GM23338 (cell line): ENCODE measurements around the gene NETO2. TPM values are rescaled to one million over a fixed set of nuclear protein-coding genes. Genes with fewer than 3 reads are reported as not detected.

ENCODE experiments used
- ATAC-seq: fragments of 200-7000 bp; cut with Tn5 transposase; 3 replicates; pipeline ENCODE4 v1.9.1; 2020
- DNase-seq: peaks from one replicate; pipeline ENCODE4 v3.0.0-alpha.2; 2015; ENCODE audit warnings: low spot score
- H2AFZ ChIP-seq: fragments of 200-600 bp; sonication (generic); 2 replicates; pipeline ENCODE4 v1.8.0; 2016; ENCODE audit warnings: antibody characterized with exemption, mild to moderate bottlenecking, moderate library complexity
- H3F3A ChIP-seq: fragments of 200-600 bp; sonication (generic); replicated peaks from 2 replicates; pipeline ENCODE4 v1.8.0; 2017; ENCODE audit warnings: antibody characterized with exemption, mixed run types, low read depth
- H3K27ac ChIP-seq: fragments of 200-600 bp; sonication (generic); 2 replicates; pipeline ENCODE4 v1.6.1; 2016; ENCODE audit warnings: low read depth
- H3K27me3 ChIP-seq: fragments of 200-600 bp; sonication (generic); 2 replicates; pipeline ENCODE4 v1.8.0; 2016; ENCODE audit warnings: mild to moderate bottlenecking, mixed run types, moderate library complexity; ENCODE audit not compliant: insufficient read depth
- H3K36me3 ChIP-seq: fragments of 200-600 bp; sonication (generic); 2 replicates; pipeline ENCODE4 v1.8.0; 2016; ENCODE audit warnings: mild to moderate bottlenecking; ENCODE audit not compliant: insufficient read depth
- H3K4me1 ChIP-seq: fragments of 200-600 bp; sonication (generic); 2 replicates; pipeline ENCODE4 v1.8.0; 2016; ENCODE audit warnings: mild to moderate bottlenecking, moderate library complexity; ENCODE audit not compliant: insufficient read depth
- H3K4me2 ChIP-seq: fragments of 200-600 bp; sonication (generic); 2 replicates; pipeline ENCODE4 v1.7.1; 2017; ENCODE audit warnings: mixed run types
- H3K4me3 ChIP-seq: fragments of 200-600 bp; sonication (generic); 2 replicates; pipeline ENCODE4 v1.6.1; 2016; ENCODE audit warnings: mixed run types
- H3K79me2 ChIP-seq: fragments of 200-600 bp; sonication (generic); replicated peaks from 2 replicates; pipeline ENCODE4 v1.8.0; 2017; ENCODE audit warnings: mild to moderate bottlenecking; ENCODE audit not compliant: insufficient read depth
- H3K9me2 ChIP-seq: fragments of 200-600 bp; sonication (generic); 2 replicates; pipeline ENCODE4 v1.8.0; 2017; ENCODE audit not compliant: insufficient read depth
- H4K20me1 ChIP-seq: fragments of 200-600 bp; sonication (generic); replicated peaks from 2 replicates; pipeline ENCODE4 v1.8.0; 2017; ENCODE audit warnings: mild to moderate bottlenecking; ENCODE audit not compliant: insufficient read depth
- H3K27ac Mint-ChIP-seq: 2 replicates; pipeline ENCODE4 v1.8.0; 2020; ENCODE audit warnings: inconsistent platforms, mild to moderate bottlenecking, moderate library complexity, mixed read lengths
- H3K27me3 Mint-ChIP-seq: 3 replicates; pipeline ENCODE4 v1.8.0; 2022; ENCODE audit warnings: low read depth, mild to moderate bottlenecking, moderate library complexity, mixed read lengths, inconsistent platforms; ENCODE audit not compliant: insufficient read depth, poor library complexity
- H3K36me3 Mint-ChIP-seq: 3 replicates; pipeline ENCODE4 v1.8.0; 2021; ENCODE audit warnings: low read depth, mild to moderate bottlenecking, inconsistent platforms, moderate library complexity, mixed read lengths
- H3K4me1 Mint-ChIP-seq: 3 replicates; pipeline ENCODE4 v1.8.0; 2020; ENCODE audit warnings: mild to moderate bottlenecking, inconsistent platforms, mixed read lengths
- H3K4me3 Mint-ChIP-seq: 3 replicates; pipeline ENCODE4 v1.8.0; 2021; ENCODE audit warnings: moderate library complexity, mild to moderate bottlenecking, inconsistent platforms, mixed read lengths
- H3K9me3 Mint-ChIP-seq: 3 replicates; pipeline ENCODE4 v1.8.0; 2020; ENCODE audit warnings: moderate library complexity, mild to moderate bottlenecking, inconsistent platforms, mixed read lengths
- CREB1 ChIP-seq: fragments of 250-450 bp; sonication (Bioruptor Pico); IDR thresholded peaks from 2 replicates; pipeline ENCODE4 v1.5.0; 2020; ENCODE audit warnings: low read depth, mild to moderate bottlenecking, moderate library complexity
- ETS1 ChIP-seq: IDR thresholded peaks from 2 replicates; pipeline ENCODE4 v1.6.1; 2016; ENCODE audit warnings: antibody characterized with exemption
- EZH2 ChIP-seq: fragments of 200-600 bp; sonication (generic); IDR thresholded peaks from one replicate; pipeline ENCODE4 v1.8.0; 2017; ENCODE audit warnings: antibody characterized with exemption, mild to moderate bottlenecking, low read depth; ENCODE audit not compliant: unreplicated experiment
- EZH2phosphoT487 ChIP-seq: fragments of 200-600 bp; sonication (generic); IDR thresholded peaks from one replicate; pipeline ENCODE4 v1.8.1; 2018; ENCODE audit warnings: antibody characterized with exemption; ENCODE audit not compliant: unreplicated experiment
- JUNB ChIP-seq: IDR thresholded peaks from one replicate; pipeline ENCODE4 v1.6.1; 2016; ENCODE audit warnings: antibody characterized with exemption; ENCODE audit not compliant: unreplicated experiment
- NANOG ChIP-seq: IDR thresholded peaks from 2 replicates; pipeline ENCODE4 v1.6.1; 2016; ENCODE audit warnings: antibody characterized with exemption, borderline replicate concordance
- STAT1 ChIP-seq: IDR thresholded peaks from one replicate; pipeline ENCODE4 v1.6.1; 2016; ENCODE audit warnings: antibody characterized with exemption; ENCODE audit not compliant: unreplicated experiment
- polyA plus RNA-seq: library from polyadenylated mRNA; unstranded; fragments of >200 nt; fragmentation: Nextera tagmentation; extraction: Ambion mirVana; gene quantifications from 2 replicates; pipeline ENCODE4 v1.2.1, GENCODE V29; 2016
- total RNA-seq: library from RNA; depleted of rRNA; stranded (reverse); fragments of >200 nt; shearing (Covaris generic); gene quantifications from 2 replicates; pipeline ENCODE4 v1.2.3, GENCODE V29; 2014
- TF ChIP-seq, protein P1 (sequence below): fragments of 250-450 bp; sonication (Bioruptor Pico); IDR thresholded peaks from 2 replicates; pipeline ENCODE4 v1.5.0; 2020; ENCODE audit warnings: mild to moderate bottlenecking, moderate library complexity

Gene NETO2
- total and polyA plus RNA-seq, 2 experiments from 2014 or later: 6.6 to 10.6 TPM

- no peak for ATAC-seq
- Mint-ChIP-seq H3K4me3 (no peak overlapping the region), H3K27ac (no peak overlapping the region), H3K36me3 (no peaks in the 10 kb centered on the region; the same call in 2 of the 3 replicates), H3K4me1 (peaks cover 22% of the 10 kb centered on the region; the same call in 2 of the 3 replicates), H3K9me3 (no peaks in the 10 kb centered on the region; the same call in 2 of the 3 replicates), H3K27me3 (peaks cover 23% of the 10 kb centered on the region)
- Histone ChIP-seq H2AFZ (no peak overlapping the region), H3K79me2 (peaks cover 50% of the 10 kb centered on the region), H3K27ac (no peak overlapping the region), H3F3A (no peaks in the 10 kb centered on the region; the same call in 1 of the 2 replicates), H4K20me1 (no peaks in the 10 kb centered on the region; the same call in 1 of the 2 replicates), H3K27me3 (peaks cover 28% of the 10 kb centered on the region), H3K9me2 (no peaks in the 10 kb centered on the region), H3K4me3 (no peak overlapping the region), H3K4me1 (peaks cover 8% of the 10 kb centered on the region; the same call in 1 of the 2 replicates), H3K36me3 (no peaks in the 10 kb centered on the region), H3K4me2 (no peak overlapping the region)
- TF ChIP-seq EZH2phosphoT487 (no peak), NANOG (no peak), ETS1 (no peak), CREB1 (CRISPR knock-in tag) (no peak), JUNB (no peak), EZH2 (no peak), STAT1 (no peak)
- TF ChIP-seq, protein P1, sequence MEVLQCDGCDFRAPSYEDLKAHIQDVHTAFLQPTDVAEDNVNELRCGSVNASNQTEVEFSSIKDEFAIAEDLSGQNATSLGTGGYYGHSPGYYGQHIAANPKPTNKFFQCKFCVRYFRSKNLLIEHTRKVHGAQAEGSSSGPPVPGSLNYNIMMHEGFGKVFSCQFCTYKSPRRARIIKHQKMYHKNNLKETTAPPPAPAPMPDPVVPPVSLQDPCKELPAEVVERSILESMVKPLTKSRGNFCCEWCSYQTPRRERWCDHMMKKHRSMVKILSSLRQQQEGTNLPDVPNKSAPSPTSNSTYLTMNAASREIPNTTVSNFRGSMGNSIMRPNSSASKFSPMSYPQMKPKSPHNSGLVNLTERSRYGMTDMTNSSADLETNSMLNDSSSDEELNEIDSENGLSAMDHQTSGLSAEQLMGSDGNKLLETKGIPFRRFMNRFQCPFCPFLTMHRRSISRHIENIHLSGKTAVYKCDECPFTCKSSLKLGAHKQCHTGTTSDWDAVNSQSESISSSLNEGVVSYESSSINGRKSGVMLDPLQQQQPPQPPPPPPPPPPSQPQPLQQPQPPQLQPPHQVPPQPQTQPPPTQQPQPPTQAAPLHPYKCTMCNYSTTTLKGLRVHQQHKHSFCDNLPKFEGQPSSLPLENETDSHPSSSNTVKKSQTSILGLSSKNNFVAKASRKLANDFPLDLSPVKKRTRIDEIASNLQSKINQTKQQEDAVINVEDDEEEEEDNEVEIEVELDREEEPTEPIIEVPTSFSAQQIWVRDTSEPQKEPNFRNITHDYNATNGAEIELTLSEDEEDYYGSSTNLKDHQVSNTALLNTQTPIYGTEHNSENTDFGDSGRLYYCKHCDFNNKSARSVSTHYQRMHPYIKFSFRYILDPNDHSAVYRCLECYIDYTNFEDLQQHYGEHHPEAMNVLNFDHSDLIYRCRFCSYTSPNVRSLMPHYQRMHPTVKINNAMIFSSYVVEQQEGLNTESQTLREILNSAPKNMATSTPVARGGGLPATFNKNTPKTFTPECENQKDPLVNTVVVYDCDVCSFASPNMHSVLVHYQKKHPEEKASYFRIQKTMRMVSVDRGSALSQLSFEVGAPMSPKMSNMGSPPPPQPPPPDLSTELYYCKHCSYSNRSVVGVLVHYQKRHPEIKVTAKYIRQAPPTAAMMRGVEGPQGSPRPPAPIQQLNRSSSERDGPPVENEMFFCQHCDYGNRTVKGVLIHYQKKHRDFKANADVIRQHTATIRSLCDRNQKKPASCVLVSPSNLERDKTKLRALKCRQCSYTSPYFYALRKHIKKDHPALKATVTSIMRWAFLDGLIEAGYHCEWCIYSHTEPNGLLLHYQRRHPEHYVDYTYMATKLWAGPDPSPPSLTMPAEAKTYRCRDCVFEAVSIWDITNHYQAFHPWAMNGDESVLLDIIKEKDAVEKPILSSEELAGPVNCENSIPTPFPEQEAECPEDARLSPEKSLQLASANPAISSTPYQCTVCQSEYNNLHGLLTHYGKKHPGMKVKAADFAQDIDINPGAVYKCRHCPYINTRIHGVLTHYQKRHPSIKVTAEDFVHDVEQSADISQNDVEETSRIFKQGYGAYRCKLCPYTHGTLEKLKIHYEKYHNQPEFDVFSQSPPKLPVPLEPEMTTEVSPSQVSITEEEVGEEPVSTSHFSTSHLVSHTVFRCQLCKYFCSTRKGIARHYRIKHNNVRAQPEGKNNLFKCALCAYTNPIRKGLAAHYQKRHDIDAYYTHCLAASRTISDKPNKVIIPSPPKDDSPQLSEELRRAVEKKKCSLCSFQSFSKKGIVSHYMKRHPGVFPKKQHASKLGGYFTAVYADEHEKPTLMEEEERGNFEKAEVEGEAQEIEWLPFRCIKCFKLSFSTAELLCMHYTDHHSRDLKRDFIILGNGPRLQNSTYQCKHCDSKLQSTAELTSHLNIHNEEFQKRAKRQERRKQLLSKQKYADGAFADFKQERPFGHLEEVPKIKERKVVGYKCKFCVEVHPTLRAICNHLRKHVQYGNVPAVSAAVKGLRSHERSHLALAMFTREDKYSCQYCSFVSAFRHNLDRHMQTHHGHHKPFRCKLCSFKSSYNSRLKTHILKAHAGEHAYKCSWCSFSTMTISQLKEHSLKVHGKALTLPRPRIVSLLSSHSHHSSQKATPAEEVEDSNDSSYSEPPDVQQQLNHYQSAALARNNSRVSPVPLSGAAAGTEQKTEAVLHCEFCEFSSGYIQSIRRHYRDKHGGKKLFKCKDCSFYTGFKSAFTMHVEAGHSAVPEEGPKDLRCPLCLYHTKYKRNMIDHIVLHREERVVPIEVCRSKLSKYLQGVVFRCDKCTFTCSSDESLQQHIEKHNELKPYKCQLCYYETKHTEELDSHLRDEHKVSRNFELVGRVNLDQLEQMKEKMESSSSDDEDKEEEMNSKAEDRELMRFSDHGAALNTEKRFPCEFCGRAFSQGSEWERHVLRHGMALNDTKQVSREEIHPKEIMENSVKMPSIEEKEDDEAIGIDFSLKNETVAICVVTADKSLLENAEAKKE (CRISPR knock-in tag): no peak
- no peak for DNase-seq
Measured at GRCh38 chr16:47140686-47141085, 3.1 kb downstream of the NETO2 start.
